GM21528 (cell line): ENCODE measurements around the gene PDCL3.

Experiments used
- ATAC-seq: cut with Tn5 transposase; IDR thresholded peaks from one replicate; pipeline ENCODE4 v1.9.1; 2021; ENCODE audit warnings: mild to moderate bottlenecking, moderate library complexity; ENCODE audit not compliant: unreplicated experiment, low FRiP score

The PDCL3 gene

GRCh38 chr2:100562613-100563406 is at the start of gene PDCL3:
PDCL3 (plus strand) TSS chr2:100562993; CDS start chr2:100563068, 75 bp downstream.
- peak; percentile 96 for ATAC-seq

DNA sequence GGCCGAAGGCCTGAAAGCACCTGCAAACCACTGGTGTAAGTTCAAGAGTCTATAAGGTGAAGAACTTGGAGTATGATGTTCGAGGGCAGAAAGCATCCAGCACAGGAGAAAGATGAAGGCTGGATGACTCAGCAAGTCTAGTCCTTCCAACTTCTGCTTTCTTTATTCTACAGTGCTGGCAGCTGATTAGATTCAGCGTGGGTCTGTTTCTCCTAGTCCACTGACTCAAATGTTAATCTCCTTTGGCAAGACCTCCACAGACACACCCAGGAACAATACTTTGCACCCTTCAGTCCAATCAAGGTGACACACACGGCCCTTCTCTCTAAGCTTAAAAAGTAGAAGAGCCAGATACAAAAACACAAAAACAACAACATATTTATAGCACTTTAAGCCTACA is 49.1 kb upstream of the PDCL3 start:
- ATAC-seq, result no peak

DNA sequence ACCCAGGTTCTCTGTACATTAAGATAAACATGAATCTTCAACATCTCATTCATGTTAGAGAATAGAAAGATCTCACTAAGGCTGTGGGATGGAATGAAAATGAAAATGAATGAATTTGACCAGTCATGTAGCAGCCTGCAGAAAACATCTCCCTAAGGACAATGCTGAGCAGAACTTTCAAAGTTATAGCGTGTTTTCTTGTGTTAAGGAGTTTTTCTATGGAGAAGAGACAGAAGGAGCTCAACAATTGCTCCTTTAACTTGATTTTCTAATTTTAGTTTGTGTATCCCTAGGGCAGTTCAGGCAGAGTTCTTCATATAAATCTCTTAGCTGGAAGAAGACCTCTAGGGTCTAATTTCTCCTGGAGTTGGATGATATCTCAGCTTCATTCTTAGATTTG is 45.2 kb upstream of the PDCL3 start:
- no peak for ATAC-seq

- no peak for ATAC-seq
These were observed 44.0 kb upstream of the PDCL3 start for GRCh38 chr2:100518801-100519200.

DNA sequence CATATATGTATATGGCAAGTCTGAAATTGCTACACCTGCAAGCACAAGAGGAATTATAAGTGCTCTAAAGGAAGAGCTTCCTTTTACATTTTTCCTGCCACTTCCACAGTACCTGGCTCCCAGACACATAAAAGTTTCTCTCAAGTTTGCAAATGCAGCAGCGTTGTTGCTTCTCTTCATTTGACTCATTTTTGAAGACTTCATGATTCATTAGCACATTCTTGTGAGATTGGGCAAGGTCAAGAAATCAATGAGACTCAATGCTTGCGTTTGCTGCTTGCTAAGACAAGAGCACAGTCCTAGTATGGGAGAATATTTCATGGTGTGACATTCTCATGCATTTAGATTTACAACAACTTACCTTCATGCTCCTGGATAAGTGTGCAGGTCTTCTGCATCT is 42.6 kb upstream of the PDCL3 start:
- no peak for ATAC-seq

DNA sequence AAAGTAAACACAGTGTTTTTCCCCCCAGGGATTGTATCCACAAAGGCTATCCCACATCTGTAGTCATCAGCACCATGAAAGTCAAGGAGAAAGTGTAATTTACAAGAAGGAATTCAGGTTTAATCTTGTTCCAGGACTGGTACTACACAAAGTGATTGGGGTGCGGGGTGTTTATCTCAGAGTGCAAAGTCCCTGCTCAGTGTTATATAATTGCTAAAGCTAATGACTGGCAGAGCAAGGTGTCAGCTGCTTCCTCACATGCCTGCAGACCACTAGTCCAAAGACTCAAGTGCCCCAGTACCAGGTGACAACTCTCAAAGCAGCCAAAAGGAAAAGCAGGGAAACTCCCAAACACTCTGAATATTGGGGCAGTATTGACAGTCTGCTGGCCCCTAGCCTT is 40.4 kb upstream of the PDCL3 start:
- ATAC-seq, result no peak

- no peak for ATAC-seq
These were observed 38.5 kb upstream of the PDCL3 start for GRCh38 chr2:100524331-100524730.

GRCh38 chr2:100526868-100527267 is 35.9 kb upstream of the PDCL3 start:
- no peak for ATAC-seq

- no peak for ATAC-seq
These were observed 35.3 kb upstream of the PDCL3 start for GRCh38 chr2:100527440-100528015.

- ATAC-seq, result no peak
These were observed 33.6 kb upstream of the PDCL3 start for GRCh38 chr2:100529176-100529575.

DNA sequence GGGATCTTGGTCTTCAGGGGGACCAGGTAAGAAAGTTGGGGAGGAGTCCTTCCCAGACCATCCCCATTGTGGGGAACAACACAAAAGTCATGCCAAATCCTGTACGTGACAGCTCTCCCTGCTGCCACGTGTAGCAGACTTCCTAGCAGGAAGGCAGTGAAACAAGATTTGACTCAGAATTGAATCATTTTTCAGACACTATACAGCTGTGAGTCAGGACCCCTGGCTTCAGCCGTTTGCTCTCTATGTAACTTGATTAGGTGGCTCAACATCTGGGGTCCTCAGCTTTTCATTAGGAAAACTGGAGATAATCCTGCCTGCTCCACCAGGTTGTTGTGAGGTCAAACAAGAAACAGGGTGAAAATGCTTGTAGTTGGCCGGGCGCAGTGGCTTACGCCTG is 32.9 kb upstream of the PDCL3 start:
- ATAC-seq, result no peak

DNA sequence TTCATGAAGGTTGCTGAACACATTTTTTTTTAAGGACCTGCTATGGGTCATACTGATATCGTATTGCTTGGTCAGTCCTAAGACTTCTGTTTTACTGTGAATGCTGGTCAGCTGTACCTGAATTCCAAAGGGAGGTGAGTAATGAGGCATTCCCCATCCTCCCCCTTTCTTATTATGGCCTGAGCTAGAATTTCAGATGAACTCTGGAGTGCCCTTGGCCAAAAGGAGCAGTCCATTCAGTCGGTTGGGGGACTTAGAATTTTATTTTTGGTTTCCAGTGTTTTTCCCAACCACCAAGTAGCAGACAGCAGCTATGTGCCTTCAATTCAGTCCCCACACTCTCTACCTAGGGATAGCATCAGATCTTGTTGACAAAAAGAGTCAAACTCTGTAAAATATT is 26.9 kb upstream of the PDCL3 start:
- no peak for ATAC-seq

GRCh38 chr2:100537918-100538317 is 24.9 kb upstream of the PDCL3 start:
- ATAC-seq, result no peak

- ATAC-seq, result no peak
These were observed 23.6 kb upstream of the PDCL3 start for GRCh38 chr2:100539221-100539620.

DNA sequence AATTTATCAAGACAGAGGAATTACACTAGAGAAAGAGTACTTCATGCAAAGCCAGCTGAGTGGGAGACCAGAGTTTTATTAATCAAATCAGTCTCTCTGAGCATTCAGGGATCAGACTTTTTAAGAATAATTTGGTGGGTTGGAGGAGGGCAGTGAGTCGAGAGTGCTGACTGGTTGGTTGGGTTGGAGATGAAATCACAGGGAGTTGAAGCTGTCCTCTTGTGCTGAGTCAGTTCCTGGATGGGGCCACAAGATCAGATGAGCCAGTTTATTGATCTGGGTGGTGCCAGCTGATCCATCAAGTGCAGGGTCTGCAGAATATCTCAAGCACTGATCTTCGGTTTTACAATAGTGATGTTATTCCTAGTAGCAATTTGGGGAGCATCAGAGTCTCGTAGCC is 21.4 kb upstream of the PDCL3 start:
- no peak for ATAC-seq

GRCh38 chr2:100542418-100542817 is 20.4 kb upstream of the PDCL3 start:
- no peak for ATAC-seq

DNA sequence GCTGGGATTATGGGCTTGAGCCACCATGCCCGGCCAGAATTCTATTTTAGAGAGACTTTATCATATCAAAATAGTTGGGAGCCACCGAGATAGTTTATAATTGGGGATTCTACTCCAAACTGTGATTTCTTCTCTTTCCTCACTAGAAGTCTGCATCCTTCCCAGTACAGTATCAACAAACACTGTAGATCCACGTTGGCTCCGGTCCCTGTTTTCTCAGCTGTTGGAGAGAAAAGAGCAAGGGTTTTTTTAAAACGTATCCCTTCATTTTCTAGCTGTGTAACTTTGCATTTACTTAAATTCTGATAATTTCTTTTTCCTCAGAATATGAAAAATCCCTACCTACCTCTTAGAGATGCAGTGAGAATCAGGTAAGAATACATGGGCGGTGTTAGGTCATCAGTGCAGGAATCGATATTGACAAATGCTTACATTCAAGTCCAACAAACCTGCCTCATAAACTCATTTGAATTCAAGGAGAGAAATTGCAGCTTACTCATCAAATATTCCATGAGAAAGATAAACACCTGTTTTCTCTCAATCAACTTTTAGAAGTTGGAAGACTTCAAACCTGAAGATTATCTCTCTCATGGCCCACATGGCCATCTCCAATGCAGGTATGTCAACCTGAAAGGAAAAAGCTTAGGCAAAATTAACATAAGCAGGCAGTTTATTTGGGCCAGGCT is 17.7 kb upstream of the PDCL3 start:
- ATAC-seq, result no peak

DNA sequence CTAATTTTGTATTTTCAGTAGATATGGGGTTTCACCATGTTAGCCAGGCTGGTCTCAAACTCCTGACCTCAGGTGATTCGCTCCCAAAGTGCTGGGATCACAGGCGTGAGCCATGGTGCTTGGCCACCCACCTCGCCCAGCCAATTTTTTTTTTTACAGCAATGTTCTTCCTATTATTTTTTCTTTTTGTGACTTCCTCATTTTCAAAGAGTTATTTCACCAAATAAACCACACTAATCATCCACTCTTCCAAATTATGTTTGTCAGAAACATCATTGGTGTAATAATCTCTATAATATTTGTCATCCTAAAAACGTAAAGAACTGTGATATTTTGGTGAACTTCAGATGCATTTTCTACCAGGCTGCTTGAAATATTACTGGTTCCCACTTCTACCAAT is 16.3 kb upstream of the PDCL3 start:
- ATAC-seq, result no peak

DNA sequence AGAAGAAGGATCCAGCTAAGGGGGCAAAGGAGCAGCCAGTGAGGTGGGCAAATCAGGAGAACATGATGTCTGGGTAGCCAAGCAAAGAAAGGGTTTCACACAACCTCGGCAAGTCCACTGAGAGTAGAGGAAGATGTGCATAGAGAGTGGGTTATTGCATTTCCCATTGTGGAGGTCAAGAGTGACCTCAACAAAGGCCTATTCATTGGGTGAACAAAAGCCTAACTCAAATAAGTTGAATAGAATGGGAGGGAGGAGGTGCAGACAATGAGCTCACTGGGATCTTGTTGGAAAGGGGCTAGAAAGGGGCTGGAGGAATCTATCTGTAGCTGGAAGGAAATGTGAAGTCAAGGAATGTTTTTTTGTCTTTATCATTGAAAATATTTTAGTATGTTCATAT is 14.0 kb upstream of the PDCL3 start:
- no peak for ATAC-seq

DNA sequence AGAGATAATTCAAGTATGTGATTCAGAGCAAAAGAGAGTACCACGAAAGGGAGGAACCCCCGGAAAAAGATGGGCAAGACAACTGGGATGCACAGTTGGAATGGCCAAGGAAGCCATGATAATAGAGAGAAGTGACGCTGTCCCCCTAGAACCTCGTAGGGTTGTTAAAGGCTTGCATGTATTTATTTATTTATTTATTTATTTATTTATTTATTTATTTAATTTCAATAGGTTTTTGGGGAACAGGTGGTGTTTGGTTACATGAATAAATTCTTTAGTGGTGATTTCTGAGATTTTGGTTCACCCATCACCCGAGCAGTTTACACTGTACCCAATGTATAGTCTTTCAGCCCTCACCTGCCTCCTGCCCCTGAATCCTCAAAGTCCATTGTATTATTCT is 11.5 kb upstream of the PDCL3 start:
- no peak for ATAC-seq

- ATAC-seq, result no peak
These were observed 7.9 kb upstream of the PDCL3 start for GRCh38 chr2:100554798-100555407.
